Gastrocnemius medialis (tissue), 4 donors: ENCODE results near the gene RSF1.

Experiments used
- CTCF ChIP-seq, 5 experiments: fragments of 450-650 bp in 3 of 5; fragments of 200-600 bp in 2 of 5; sonication (generic) in 2 of 5; IDR thresholded peaks in 4 of 5; conservative IDR thresholded peaks in 1 of 5; 1 replicate in 4 of 5; 2 replicates in 1 of 5; pipeline ENCODE4 v1.5.1; 2016 to 2019; ENCODE audit warnings: antibody characterized with exemption in 5 of 5, mild to moderate bottlenecking in 3 of 5, moderate library complexity in 3 of 5
- POLR2A ChIP-seq, 2 donors: fragments of 450-650 bp; IDR thresholded peaks; one replicate each; pipeline ENCODE4 v1.6.1; 2017; ENCODE audit warnings: antibody characterized with exemption in 2 of 2, mild to moderate bottlenecking in 2 of 2, moderate library complexity in 2 of 2

GRCh38 chr11:77730789-77731188 is 89.7 kb downstream of the RSF1 start:
- TF ChIP-seq CTCF (IDR thresholded peaks at IDR 0.05 in 4 of 5, conservative IDR thresholded peaks at IDR 0.05 in 1 of 5) (no peak), POLR2A (IDR thresholded peaks at IDR 0.05) (no peak)
